Measurements from ENCODE around the gene TTC22.

The TTC22 gene

DNA sequence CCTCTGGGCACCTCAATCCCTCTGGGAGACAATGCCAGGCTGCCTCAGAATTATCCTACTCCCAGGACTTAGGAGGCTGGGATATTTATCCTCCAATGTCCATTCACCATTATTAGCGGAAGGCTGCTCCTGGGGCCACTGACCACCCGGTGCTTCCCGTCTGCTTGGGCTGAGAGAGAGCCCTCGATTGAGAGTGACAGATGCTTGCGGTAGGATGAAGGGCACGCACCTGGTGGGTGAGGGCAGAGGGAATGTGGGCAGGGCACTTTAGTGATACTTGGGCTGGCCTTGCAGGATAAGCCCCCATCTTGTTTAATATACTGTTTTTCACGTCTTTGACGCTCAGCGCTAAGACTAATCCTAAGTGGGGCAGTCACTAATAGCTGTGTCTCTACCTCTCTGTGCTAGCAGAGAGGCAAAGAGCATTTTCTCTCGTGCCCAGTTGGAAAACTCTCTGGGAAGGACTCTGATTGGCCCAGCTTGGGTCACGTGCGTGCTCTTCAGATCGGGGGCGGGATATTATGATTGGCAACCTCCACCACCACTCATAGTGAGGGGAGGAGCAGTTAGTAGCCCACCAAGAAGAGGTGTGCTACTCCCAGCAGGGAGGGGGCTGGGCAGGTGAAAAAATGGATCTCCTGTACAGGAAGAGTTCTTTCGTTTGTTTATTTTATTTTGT, 26.2 kb downstream of the TTC22 start:
- H3K27me3 ChIP-seq (ENCODE audit: insufficient read depth, poor library complexity, severe bottlenecking): no peaks in the 10 kb centered on the region
- H3K36me3 ChIP-seq (ENCODE audit: low read depth): no peaks in the 10 kb centered on the region
- no peaks in the 10 kb centered on the region for H3K9me3 ChIP-seq (ENCODE audit: severe bottlenecking)
- no peaks in the 10 kb centered on the region for H3K4me1 ChIP-seq (ENCODE audit: insufficient read depth, poor library complexity, severe bottlenecking)
- H3K4me3 ChIP-seq (ENCODE audit: severe bottlenecking): no peak overlapping the region
- no peak for TF ChIP-seq CTCF (IDR thresholded peaks at IDR 0.05; ENCODE audit: poor library complexity, severe bottlenecking)
- DNase-seq (ENCODE audit: low spot score) (no peak), ATAC-seq (ENCODE audit: low read depth) (peak; percentile 31; the same call in 1 of the 3 replicates)
- no peak overlapping the region for H3K27ac ChIP-seq (ENCODE audit: poor library complexity, severe bottlenecking)

GRCh38 chr1:54772951-54773350, 28.2 kb downstream of the TTC22 start:
- no peaks in the 10 kb centered on the region for H3K27me3 ChIP-seq (ENCODE audit: insufficient read depth, poor library complexity, severe bottlenecking)
- no peak for DNase-seq (ENCODE audit: low spot score)
- no peak overlapping the region for H3K4me3 ChIP-seq (ENCODE audit: severe bottlenecking)
- no peaks in the 10 kb centered on the region for H3K9me3 ChIP-seq (ENCODE audit: severe bottlenecking)
- TF ChIP-seq CTCF (IDR thresholded peaks at IDR 0.05; ENCODE audit: poor library complexity, severe bottlenecking): no peak
- no peak for ATAC-seq (ENCODE audit: low read depth)
- H3K4me1 ChIP-seq (ENCODE audit: insufficient read depth, poor library complexity, severe bottlenecking): no peaks in the 10 kb centered on the region
- no peak overlapping the region for H3K27ac ChIP-seq (ENCODE audit: poor library complexity, severe bottlenecking)
- no peaks in the 10 kb centered on the region for H3K36me3 ChIP-seq (ENCODE audit: low read depth)

DNA sequence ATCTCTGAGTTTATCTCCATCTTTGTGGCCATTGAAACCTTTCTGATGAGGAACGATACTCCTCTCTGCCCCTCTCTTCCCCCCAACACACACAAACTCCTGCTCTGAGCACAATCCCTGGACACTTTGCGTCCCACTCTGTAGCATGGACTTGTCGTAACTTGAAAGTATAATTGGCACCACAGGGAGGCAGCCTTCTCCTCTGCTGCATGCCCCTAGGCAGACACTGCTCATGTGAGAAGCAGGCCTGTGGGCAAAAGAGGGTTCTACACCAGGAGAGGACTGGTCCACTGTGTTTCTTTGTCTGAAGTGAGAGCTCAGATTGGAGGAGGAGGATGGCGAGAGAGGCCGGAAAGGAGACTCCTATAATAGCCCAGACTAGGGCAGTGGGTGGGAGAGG, 33.0 kb downstream of the TTC22 start:
- Histone ChIP-seq H3K27ac (ENCODE audit: poor library complexity, severe bottlenecking) (no peak overlapping the region), H3K27me3 (ENCODE audit: insufficient read depth, poor library complexity, severe bottlenecking) (no peaks in the 10 kb centered on the region), H3K9me3 (ENCODE audit: severe bottlenecking) (no peaks in the 10 kb centered on the region), H3K36me3 (ENCODE audit: low read depth) (no peaks in the 10 kb centered on the region), H3K4me3 (ENCODE audit: severe bottlenecking) (no peak overlapping the region), H3K4me1 (ENCODE audit: insufficient read depth, poor library complexity, severe bottlenecking) (no peaks in the 10 kb centered on the region)
- TF ChIP-seq CTCF (IDR thresholded peaks at IDR 0.05; ENCODE audit: poor library complexity, severe bottlenecking): no peak
- ATAC-seq (ENCODE audit: low read depth) (no peak), DNase-seq (ENCODE audit: low spot score) (no peak)

- H3K4me1 ChIP-seq (ENCODE audit: insufficient read depth, poor library complexity, severe bottlenecking): no peaks in the 10 kb centered on the region
- TF ChIP-seq CTCF (IDR thresholded peaks at IDR 0.05; ENCODE audit: poor library complexity, severe bottlenecking): no peak
- ATAC-seq (ENCODE audit: low read depth): no peak
Observed at GRCh38 chr1:54767526-54767925, 33.6 kb downstream of the TTC22 start.

GRCh38 chr1:54766726-54767125, 34.4 kb downstream of the TTC22 start:
- H3K4me1 ChIP-seq (ENCODE audit: insufficient read depth, poor library complexity, severe bottlenecking): no peaks in the 10 kb centered on the region
- H3K27me3 ChIP-seq (ENCODE audit: insufficient read depth, poor library complexity, severe bottlenecking): no peaks in the 10 kb centered on the region
- H3K9me3 ChIP-seq (ENCODE audit: severe bottlenecking): no peaks in the 10 kb centered on the region
- ATAC-seq (ENCODE audit: low read depth) (no peak), DNase-seq (ENCODE audit: low spot score) (no peak)
- no peak for TF ChIP-seq CTCF (IDR thresholded peaks at IDR 0.05; ENCODE audit: poor library complexity, severe bottlenecking)
- no peak overlapping the region for H3K27ac ChIP-seq (ENCODE audit: poor library complexity, severe bottlenecking)
- H3K36me3 ChIP-seq (ENCODE audit: low read depth): no peaks in the 10 kb centered on the region
- no peak overlapping the region for H3K4me3 ChIP-seq (ENCODE audit: severe bottlenecking)

More at GRCh38 chr1:54767526-54767925, 33.6 kb downstream of the TTC22 start:
- H3K27me3 ChIP-seq (ENCODE audit: insufficient read depth, poor library complexity, severe bottlenecking): no peaks in the 10 kb centered on the region
- no peak overlapping the region for H3K27ac ChIP-seq (ENCODE audit: poor library complexity, severe bottlenecking)
- no peak overlapping the region for H3K4me3 ChIP-seq (ENCODE audit: severe bottlenecking)
- no peak for DNase-seq (ENCODE audit: low spot score)
- no peaks in the 10 kb centered on the region for H3K9me3 ChIP-seq (ENCODE audit: severe bottlenecking)
- no peaks in the 10 kb centered on the region for H3K36me3 ChIP-seq (ENCODE audit: low read depth)
